Panc1 (cell line): ENCODE data around the gene SHROOM2.

Experiments
- CTCF ChIP-seq: fragments of 450-650 bp; IDR thresholded peaks from 2 replicates; pipeline ENCODE4 v1.5.1; 2017; ENCODE audit warnings: mild to moderate bottlenecking
- POLR2AphosphoS5 ChIP-seq: IDR thresholded peaks from 2 replicates; pipeline ENCODE4 v1.6.1; 2012; ENCODE audit warnings: mild to moderate bottlenecking, low read depth, low read length, moderate library complexity

- no peak for TF ChIP-seq CTCF
- no peak for TF ChIP-seq POLR2AphosphoS5
Observed at GRCh38 chrX:9738151-9738550, 48.1 kb upstream of the SHROOM2 start.
